K562 (cell line): Measurements from ENCODE around the gene MERTK. TPM values are rescaled to one million over a fixed set of nuclear protein-coding genes. Genes with fewer than 3 reads are reported as not detected.

Experiments used
- CEBPG ChIP-seq, 3 experiments: fragments of 200-800 bp in 1 of 3; sonication (Bioruptor generic) in 1 of 3; sonication (generic) in 1 of 3; formaldehyde crosslinking in 1 of 3; IDR thresholded peaks in 2 of 3; conservative IDR thresholded peaks in 1 of 3; 2 replicates each; pipeline versions ENCODE4 v1.6.1 to v1.8.0; 2016 to 2022; ENCODE audit warnings: missing compliant biosample characterization in 2 of 3, missing genetic modification characterization in 2 of 3, mild to moderate bottlenecking in 1 of 3, missing genetic modification reagents in 1 of 3
- CTBP1 ChIP-seq: fragments of 450-650 bp; IDR thresholded peaks from 2 replicates; pipeline ENCODE4 v1.6.1; 2016; ENCODE audit warnings: borderline replicate concordance
- FOXP1 ChIP-seq: sonication (generic); formaldehyde crosslinking; IDR thresholded peaks from 2 replicates; pipeline ENCODE4 v1.8.0; 2022; ENCODE audit warnings: mild to moderate bottlenecking, missing genetic modification reagents
- HMG20A ChIP-seq: fragments of 450-650 bp; formaldehyde crosslinking; conservative IDR thresholded peaks from 2 replicates; pipeline ENCODE4 v1.4.0; 2020; ENCODE audit warnings: mild to moderate bottlenecking, mixed read lengths
- NEUROD1 ChIP-seq: fragments of 150-350 bp; IDR thresholded peaks from 2 replicates; pipeline ENCODE4 v1.6.1; 2014; ENCODE audit warnings: borderline replicate concordance, low read length, low read depth; ENCODE audit not compliant: partially characterized antibody
- NFRKB ChIP-seq: fragments of 450-650 bp; IDR thresholded peaks from 2 replicates; pipeline ENCODE4 v1.6.1; 2016; ENCODE audit warnings: low read depth
- RAD51 ChIP-seq: fragments of 450-650 bp; IDR thresholded peaks from 2 replicates; pipeline ENCODE4 v1.7.1; 2016; ENCODE audit warnings: low read depth, mild to moderate bottlenecking, borderline replicate concordance
- TGIF2 ChIP-seq: sonication (generic); formaldehyde crosslinking; IDR thresholded peaks from 2 replicates; pipeline ENCODE4 v1.8.1; 2022; ENCODE audit warnings: mild to moderate bottlenecking, missing genetic modification reagents, moderate library complexity
- THAP7 ChIP-seq: fragments of 250-450 bp; sonication (Bioruptor Pico); IDR thresholded peaks from 2 replicates; pipeline ENCODE4 v1.5.0; 2021
- ZBTB2 ChIP-seq: fragments of 450-650 bp; IDR thresholded peaks from 2 replicates; pipeline ENCODE4 v1.6.1; 2016; ENCODE audit warnings: antibody characterized with exemption
- ZBTB49 ChIP-seq: sonication (generic); formaldehyde crosslinking; IDR thresholded peaks from 2 replicates; pipeline ENCODE4 v1.8.0; 2022; ENCODE audit warnings: missing genetic modification reagents, mild to moderate bottlenecking, borderline replicate concordance
- ZNF24 ChIP-seq: fragments of 450-650 bp; IDR thresholded peaks from 2 replicates; pipeline ENCODE4 v1.6.1; 2016
- ZNF609 ChIP-seq: sonication (generic); formaldehyde crosslinking; IDR thresholded peaks from 2 replicates; pipeline ENCODE4 v1.8.1; 2023; ENCODE audit warnings: missing genetic modification reagents, mild to moderate bottlenecking, borderline replicate concordance
- polyA plus RNA-seq, 8 experiments: library from polyadenylated mRNA; depleted of rRNA in 4 of 8; stranded (reverse) in 5 of 8; unstranded in 3 of 8; fragments of >200 nt; fragmentation: Nextera tagmentation in 2 of 8; fragmentation: Illumina TruSeq in 1 of 8; extraction: Ambion mirVana in 2 of 8; extraction: Trizol in 1 of 8; gene quantifications; 2 replicates each; pipeline versions ENCODE4 v1.2.1 to v1.2.3, GENCODE V29; 2011 to 2014; ENCODE audit warnings: inconsistent platforms in 1 of 8, missing spikeins in 1 of 8
- total RNA-seq, 7 experiments: library from RNA; depleted of rRNA in 6 of 7; stranded (reverse); fragments of >200 nt in 6 of 7; fragmentation: Illumina TruSeq in 2 of 7; extraction: Trizol in 2 of 7; gene quantifications; 2 replicates each; pipeline versions ENCODE4 v1.2.1 to v1.2.3, GENCODE V29; 2011 to 2021; ENCODE audit warnings: low replicate concordance in 1 of 7

MERTK gene
- total and polyA plus RNA-seq, 9 of the 15 experiments (the other 6 are each of a cell fraction or from before 2014, with no cell fraction given) = 0.23 to 1.6 (median 0.74) TPM

GRCh38 chr2:112054847-112055729 is 156.7 kb downstream of the MERTK start, which contains the start of gene TMEM87B (continued):
- peak; percentile 50; the same call in 1 of the 2 replicates for TF ChIP-seq NFRKB
- peak; percentile 57 for TF ChIP-seq NEUROD1
- TF ChIP-seq CEBPG (CRISPR knock-in tag; IDR thresholded peaks at IDR 0.05) = peak; percentile 43; the same call in 1 of the 2 replicates
- no peak for TF ChIP-seq CEBPG (tag; conservative IDR thresholded peaks at IDR 0.05 in 1 of 2, IDR thresholded peaks at IDR 0.05 in 1 of 2)
- no peak for TF ChIP-seq ZBTB49
- no peak for TF ChIP-seq HMG20A (CRISPR knock-in tag)
- peak; percentile 67 for TF ChIP-seq ZBTB2
- peak; percentile 62; the same call in 1 of the 2 replicates for TF ChIP-seq ZNF609 (CRISPR knock-in tag)
- TF ChIP-seq CTBP1 = peak; percentile 93
- TF ChIP-seq FOXP1 (CRISPR knock-in tag) = peak; percentile 91
- TF ChIP-seq TGIF2 (CRISPR knock-in tag) = 0 out of 2 replicates have a peak, but pooled peaks have one; percentile 73
- TF ChIP-seq ZNF24 = no peak
- peak; percentile 36; the same call in 1 of the 2 replicates for TF ChIP-seq RAD51
- no peak for TF ChIP-seq THAP7 (CRISPR knock-in tag)
